Activated naive CD4-positive, alpha-beta T cell treated with anti-CD3 and anti-CD28 coated beads, Interleukin-2, amount 50 U/mL, for 72 hours (primary cell): ENCODE data around the gene EEF1E1. TPM values are rescaled to one million over a fixed set of nuclear protein-coding genes. Genes with fewer than 3 reads are reported as not detected.

Experiments
- ATAC-seq, 2 donors: fragments of 150-1000 bp; cut with Tn5 transposase; 2 replicates each; pipeline ENCODE4 v1.10.0; 2021; ENCODE audit warnings: mild to moderate bottlenecking in 2 of 2, moderate library complexity in 2 of 2
- DNase-seq, 2 donors: peaks; one replicate each; pipeline ENCODE4 v3.0.0; 2021 to 2022; ENCODE audit warnings: low spot score in 2 of 2
- H3K27ac Mint-ChIP-seq, 2 donors: one replicate each; pipeline ENCODE4 v1.8.0; 2022; ENCODE audit warnings: mild to moderate bottlenecking in 2 of 2, mixed read lengths in 2 of 2
- H3K36me3 Mint-ChIP-seq, 2 donors: one replicate each; pipeline ENCODE4 v1.8.0; 2022; ENCODE audit warnings: mixed read lengths in 2 of 2
- H3K9me3 Mint-ChIP-seq, 2 donors: one replicate each; pipeline ENCODE4 v1.8.0; 2022; ENCODE audit warnings: mixed read lengths in 2 of 2
- total RNA-seq, 2 donors: library from RNA; stranded (reverse); gene quantifications; one replicate each; pipeline ENCODE4 v1.2.3, GENCODE V29; 2022

EEF1E1 gene
- total RNA-seq, result 10 to 100 TPM; 55.9 to 65.2 TPM

DNA sequence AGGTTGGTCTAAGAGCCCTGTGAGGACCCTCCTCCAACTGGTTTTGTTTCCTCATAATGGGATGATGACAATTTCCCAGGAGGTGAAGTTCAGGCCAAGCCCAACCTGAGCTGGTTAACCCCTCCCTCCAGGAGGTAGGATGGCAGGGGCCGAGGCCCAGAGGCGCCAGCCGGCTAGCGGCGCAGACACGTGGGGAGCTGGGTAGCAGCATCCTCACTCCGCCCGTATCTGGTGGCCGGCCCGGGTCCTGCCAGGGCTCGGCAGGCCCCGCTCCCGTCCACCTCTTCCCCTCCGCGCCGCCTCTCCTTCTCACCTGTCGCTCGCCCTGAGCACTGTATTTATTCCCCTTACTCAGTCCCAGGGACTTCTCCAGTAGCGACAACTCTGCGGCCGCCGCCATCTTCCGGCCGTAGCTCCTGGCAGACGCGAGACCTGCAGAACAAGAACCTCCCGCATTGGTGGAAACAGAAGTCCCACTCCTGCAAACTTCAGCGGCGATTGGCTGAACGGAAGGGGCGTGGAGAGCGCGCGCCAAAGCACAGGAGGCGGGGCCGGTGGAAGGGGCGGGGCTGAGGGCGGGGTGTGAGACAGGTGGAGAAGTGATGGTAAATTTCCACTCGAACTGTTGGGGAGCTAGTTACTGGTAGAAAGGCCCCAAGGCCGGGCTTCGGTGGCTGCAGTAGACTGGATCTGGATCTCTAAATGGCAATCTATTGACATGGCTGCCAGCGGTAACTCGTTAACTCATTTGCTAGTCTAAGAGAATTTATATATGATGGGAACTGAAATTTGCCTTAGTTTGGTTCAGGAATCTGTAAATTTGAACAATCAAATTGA lies at the start of gene EEF1E1:
Gene EEF1E1 (minus strand): TSS at position 427 of the 837 bp plus-strand sequence. CDS start 27 bp downstream, at position 400.
- Mint-ChIP-seq H3K36me3 (peaks cover 28 to 47% of the 10 kb centered on the region in 2 donors), H3K27ac (peak within 1 kb of the TSS; percentile 91 to 98), H3K9me3 (peaks cover 0 to 12% of the 10 kb centered on the region in 2 donors)
- ATAC-seq (peak; percentile 98 to 99), DNase-seq (peak; percentile 85 to 92)

GRCh38 chr6:8149350-8149749 lies 47.0 kb upstream of the EEF1E1 start:
- ATAC-seq (peak; percentile 39 to 71), DNase-seq (no peak)
- no peaks in the 10 kb centered on the region for H3K36me3 Mint-ChIP-seq
- no peaks in the 10 kb centered on the region for H3K9me3 Mint-ChIP-seq
- H3K27ac Mint-ChIP-seq, result no peak overlapping the region

- Mint-ChIP-seq H3K36me3 (no peaks in the 10 kb centered on the region), H3K27ac (no peak overlapping the region), H3K9me3 (no peaks in the 10 kb centered on the region)
- DNase-seq, result no peak
- no peak for ATAC-seq
These were observed 41.6 kb upstream of the EEF1E1 start for GRCh38 chr6:8143945-8144344.

DNA sequence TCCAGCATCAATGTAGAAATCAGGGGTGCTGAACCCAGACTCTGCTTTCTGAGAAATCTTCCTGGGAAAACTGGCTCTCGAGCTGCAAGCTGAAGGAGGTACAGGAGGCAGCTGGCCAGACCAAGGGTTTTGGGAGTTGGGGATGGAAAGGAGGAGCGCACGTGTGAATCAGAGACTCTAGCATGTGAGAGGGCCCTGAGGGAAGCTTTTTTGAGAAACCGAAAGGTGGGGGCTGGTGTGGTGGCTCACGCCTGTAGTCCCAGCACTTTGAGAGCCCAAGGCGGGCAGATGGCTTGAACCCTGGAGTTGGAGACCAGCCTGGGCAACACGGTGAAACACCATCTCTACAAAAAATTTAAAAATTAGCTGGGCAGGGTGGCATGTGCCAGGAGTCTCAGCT lies 37.1 kb upstream of the EEF1E1 start:
- Mint-ChIP-seq H3K27ac (no peak overlapping the region), H3K9me3 (no peaks in the 10 kb centered on the region), H3K36me3 (no peaks in the 10 kb centered on the region)
- no peak for ATAC-seq
- DNase-seq, result no peak

DNA sequence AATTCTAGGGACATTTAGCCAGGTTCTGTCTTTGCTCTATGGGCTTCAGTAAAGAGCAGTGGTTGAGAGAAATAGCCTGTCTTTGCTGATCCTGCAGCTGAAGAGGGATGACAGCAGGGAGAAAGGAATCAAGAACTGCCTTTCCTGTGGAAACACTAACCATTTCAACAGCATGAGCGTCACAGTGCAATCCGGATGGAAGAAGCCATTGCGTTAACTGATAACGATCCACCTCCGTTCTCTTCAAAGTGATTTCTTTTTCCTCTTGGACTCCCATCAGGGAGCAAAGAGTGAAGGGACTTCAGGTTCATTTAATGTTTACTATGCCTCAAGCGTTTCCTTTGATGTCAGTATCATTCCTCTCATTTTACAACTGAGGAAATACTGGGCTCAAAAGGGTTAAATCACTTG lies 35.2 kb upstream of the EEF1E1 start:
- Mint-ChIP-seq H3K36me3 (no peaks in the 10 kb centered on the region), H3K27ac (no peak overlapping the region), H3K9me3 (no peaks in the 10 kb centered on the region)
- ATAC-seq (no peak), DNase-seq (no peak)

GRCh38 chr6:8135276-8135675 lies 32.9 kb upstream of the EEF1E1 start:
- H3K36me3 Mint-ChIP-seq, result no peaks in the 10 kb centered on the region
- DNase-seq (no peak), ATAC-seq (no peak)
- H3K9me3 Mint-ChIP-seq, result no peaks in the 10 kb centered on the region
- no peak overlapping the region for H3K27ac Mint-ChIP-seq

GRCh38 chr6:8132130-8132529 lies 29.8 kb upstream of the EEF1E1 start:
- DNase-seq (no peak), ATAC-seq (no peak)
- no peaks in the 10 kb centered on the region for H3K36me3 Mint-ChIP-seq
- H3K9me3 Mint-ChIP-seq, result no peaks in the 10 kb centered on the region
- no peak overlapping the region for H3K27ac Mint-ChIP-seq

DNA sequence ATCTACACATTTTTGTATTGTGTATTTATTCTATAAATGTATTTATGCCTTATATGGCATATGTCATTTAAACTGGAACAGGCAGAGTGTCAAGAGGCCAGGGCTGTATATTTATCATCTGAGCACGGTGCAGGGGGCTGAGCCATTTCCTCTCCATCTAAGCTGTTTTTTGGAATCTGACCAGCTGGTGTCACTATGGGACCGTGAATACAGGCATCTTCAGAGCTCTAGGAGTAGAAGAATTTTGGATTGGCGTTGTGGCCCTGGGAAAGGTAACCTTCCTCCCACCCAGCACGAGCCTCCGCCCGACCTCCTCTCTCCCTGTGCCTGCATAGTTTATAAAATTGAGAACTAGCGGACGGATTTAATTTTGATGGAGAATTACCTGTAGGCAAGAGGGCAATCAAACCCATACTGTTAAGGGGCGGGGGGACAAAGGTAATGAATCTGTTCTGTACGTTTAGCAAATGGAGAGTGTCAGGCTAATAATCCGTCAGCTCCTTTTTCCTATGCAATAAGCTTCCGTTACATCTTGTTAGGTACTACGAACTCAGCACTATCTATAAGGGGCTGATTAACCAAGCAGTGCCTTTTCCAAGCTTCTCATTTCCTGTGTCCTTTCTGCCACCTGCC lies 29.0 kb upstream of the EEF1E1 start:
- Mint-ChIP-seq H3K9me3 (no peaks in the 10 kb centered on the region), H3K36me3 (no peaks in the 10 kb centered on the region), H3K27ac (no peak overlapping the region)
- DNase-seq (peak in 1 of 2 donors; percentile 48), ATAC-seq (peak; percentile 47 to 84)

DNA sequence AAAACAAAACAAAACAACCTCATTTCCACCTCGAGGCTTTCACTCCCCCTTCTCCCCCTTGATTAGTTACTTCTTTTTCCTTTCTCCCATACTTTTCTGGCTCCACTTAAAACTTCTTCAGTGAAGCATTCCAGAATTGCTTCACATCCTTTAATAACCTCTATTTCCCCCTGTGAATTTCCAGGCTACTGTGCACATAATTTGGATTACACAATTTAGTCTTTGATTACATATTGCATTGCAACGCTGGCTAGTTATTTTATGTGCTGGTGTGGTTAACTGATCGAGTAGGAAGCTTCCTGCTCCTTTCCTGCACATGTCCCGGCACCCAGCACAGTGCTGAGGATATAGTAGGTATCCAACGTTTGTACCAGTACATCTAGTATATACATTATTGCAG lies 28.1 kb upstream of the EEF1E1 start:
- no peak overlapping the region for H3K27ac Mint-ChIP-seq
- ATAC-seq (no peak), DNase-seq (no peak)
- H3K36me3 Mint-ChIP-seq, result no peaks in the 10 kb centered on the region
- no peaks in the 10 kb centered on the region for H3K9me3 Mint-ChIP-seq

GRCh38 chr6:8123236-8123635 lies 20.9 kb upstream of the EEF1E1 start:
- H3K9me3 Mint-ChIP-seq, result no peaks in the 10 kb centered on the region
- ATAC-seq (no peak), DNase-seq (no peak)
- no peaks in the 10 kb centered on the region for H3K36me3 Mint-ChIP-seq
- H3K27ac Mint-ChIP-seq, result no peak overlapping the region

DNA sequence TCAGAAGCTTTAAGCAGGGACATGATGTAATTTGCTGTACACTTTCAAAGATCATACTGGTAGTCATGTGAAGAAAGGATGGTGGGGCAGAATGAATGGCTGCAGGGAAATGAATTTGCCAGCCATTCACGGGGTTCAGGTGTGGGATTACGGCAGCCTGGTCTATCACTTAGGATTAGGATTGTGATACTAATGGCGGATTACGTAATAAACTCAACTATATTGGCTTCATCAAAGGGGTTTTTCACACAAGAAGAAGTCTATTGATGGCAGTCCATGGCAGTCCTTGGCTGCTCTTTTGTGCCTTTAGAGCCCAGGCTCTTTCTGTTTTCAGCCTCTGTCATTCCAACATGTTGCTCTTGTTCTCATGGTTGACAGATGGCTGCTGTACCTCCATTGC lies 12.6 kb upstream of the EEF1E1 start:
- no peak overlapping the region for H3K27ac Mint-ChIP-seq
- DNase-seq (no peak), ATAC-seq (no peak)
- no peaks in the 10 kb centered on the region for H3K9me3 Mint-ChIP-seq
- H3K36me3 Mint-ChIP-seq, result no peaks in the 10 kb centered on the region

DNA sequence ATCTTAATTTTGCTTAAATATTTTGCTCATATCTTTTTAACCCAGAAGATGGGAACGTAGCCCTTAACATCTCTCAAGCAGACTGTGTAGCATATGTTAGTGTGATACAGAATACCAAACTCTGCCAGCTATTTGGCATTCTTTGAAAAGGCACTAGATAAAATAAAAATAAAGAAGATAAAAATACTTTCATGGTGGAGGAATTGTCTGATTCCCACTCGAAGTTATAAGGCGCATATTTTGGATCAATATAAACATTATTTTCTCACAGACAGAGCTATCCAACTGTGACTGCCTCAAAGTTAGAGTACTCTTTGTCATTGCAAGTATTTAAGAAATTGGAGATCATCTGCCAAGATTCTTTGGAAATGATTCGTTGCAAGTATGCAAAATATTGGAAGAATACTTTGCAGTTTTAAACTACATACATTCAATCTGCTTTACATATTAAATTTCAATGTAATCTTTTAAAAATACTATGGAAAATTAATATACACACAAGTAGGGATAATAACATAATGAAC lies 10.8 kb upstream of the EEF1E1 start:
- Mint-ChIP-seq H3K27ac (no peak overlapping the region), H3K9me3 (no peaks in the 10 kb centered on the region), H3K36me3 (peaks cover 0 to 3% of the 10 kb centered on the region in 2 donors)
- ATAC-seq, result no peak
- DNase-seq, result no peak

- H3K36me3 Mint-ChIP-seq, result peaks cover 5 to 14% of the 10 kb centered on the region in 2 donors
- ATAC-seq, result no peak
- no peak overlapping the region for H3K27ac Mint-ChIP-seq
- H3K9me3 Mint-ChIP-seq, result peaks cover 0 to 7% of the 10 kb centered on the region in 2 donors
- no peak for DNase-seq
These were observed 8.4 kb upstream of the EEF1E1 start for GRCh38 chr6:8110725-8111124.

DNA sequence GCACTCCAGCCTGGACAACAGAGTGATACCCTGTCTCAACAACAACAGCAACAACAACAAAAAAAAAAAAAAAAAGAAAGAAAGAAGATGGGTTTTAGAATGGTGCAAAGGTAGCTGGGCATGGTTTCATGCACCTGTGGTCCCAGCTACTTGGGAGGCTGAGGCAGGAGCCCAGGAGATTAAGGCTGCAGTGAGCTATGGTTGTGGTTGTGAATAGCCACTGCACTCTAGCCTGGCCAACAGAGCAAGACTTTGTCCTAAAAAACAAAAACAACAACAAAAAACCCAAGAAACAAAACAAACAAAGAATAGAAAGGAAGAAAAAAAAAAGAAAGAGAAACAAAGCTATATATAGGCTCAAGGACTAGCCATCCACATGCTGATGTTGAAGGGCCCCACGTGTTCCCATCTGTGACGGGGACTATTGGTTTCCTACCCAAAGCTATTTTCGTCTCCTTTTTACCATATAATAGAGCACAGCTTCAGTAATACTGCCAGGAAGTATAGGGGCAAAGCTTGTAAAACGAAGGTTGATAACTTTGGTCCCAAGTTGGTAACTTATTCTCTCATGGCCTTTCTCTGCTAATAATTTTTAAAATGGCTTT lies 7.9 kb upstream of the EEF1E1 start:
- DNase-seq, result no peak
- H3K36me3 Mint-ChIP-seq, result peaks cover 5 to 14% of the 10 kb centered on the region in 2 donors
- peaks cover 0 to 7% of the 10 kb centered on the region in 2 donors for H3K9me3 Mint-ChIP-seq
- ATAC-seq, result no peak
- no peak overlapping the region for H3K27ac Mint-ChIP-seq

DNA sequence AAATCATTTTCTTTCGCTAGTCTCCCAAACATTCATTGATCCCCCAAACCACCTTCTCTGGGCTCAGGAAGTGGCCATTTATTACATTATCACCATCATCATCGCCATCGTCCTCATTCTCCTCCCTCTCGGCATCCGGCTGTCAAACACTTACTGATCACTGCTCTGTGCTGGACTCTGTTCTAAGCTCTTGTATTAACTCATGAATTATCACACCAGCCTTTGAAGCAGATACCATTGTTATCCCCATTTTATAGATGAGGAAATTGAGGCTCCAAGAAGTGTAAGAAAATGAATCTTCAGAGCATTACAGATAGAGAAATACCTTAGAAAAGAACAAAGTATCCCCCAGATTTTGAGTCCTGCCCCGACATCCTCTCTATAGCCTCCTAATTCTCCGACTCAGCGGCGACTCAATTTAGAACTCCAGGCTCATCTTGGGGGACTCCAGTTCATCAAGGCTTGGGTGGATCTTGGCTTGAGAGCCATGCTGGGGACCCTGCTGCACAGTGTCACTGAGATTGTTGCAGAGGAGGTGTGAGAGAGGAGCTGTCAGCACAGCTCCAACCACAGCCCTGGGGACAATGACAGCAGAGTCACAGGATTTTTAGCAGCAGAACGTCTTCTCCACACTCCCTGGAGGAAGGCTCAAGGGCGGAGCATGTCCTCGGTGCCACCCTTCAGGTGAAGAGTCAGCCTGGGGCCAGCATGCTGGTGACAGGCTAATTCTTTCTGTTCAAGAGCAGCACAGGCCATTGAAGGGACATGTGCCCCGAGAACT lies 6.6 kb upstream of the EEF1E1 start:
- ATAC-seq (no peak), DNase-seq (no peak)
- Mint-ChIP-seq H3K9me3 (peaks cover 0 to 10% of the 10 kb centered on the region in 2 donors), H3K36me3 (peaks cover 5 to 18% of the 10 kb centered on the region in 2 donors), H3K27ac (peak overlapping the region in 1 of 2 donors; percentile 39)

- H3K36me3 Mint-ChIP-seq, result peaks cover 5 to 19% of the 10 kb centered on the region in 2 donors
- DNase-seq (no peak), ATAC-seq (no peak)
- H3K9me3 Mint-ChIP-seq, result peaks cover 0 to 12% of the 10 kb centered on the region in 2 donors
- H3K27ac Mint-ChIP-seq, result no peak overlapping the region
These were observed 5.8 kb upstream of the EEF1E1 start for GRCh38 chr6:8108031-8108660.
